ENCODE measurements around the gene G3BP2. TPM values are rescaled to one million over a fixed set of nuclear protein-coding genes. Genes with fewer than 3 reads are reported as not detected.

Gene G3BP2
- total RNA-seq, 2 experiments from 2014 or later, result 148 to 230 TPM

DNA sequence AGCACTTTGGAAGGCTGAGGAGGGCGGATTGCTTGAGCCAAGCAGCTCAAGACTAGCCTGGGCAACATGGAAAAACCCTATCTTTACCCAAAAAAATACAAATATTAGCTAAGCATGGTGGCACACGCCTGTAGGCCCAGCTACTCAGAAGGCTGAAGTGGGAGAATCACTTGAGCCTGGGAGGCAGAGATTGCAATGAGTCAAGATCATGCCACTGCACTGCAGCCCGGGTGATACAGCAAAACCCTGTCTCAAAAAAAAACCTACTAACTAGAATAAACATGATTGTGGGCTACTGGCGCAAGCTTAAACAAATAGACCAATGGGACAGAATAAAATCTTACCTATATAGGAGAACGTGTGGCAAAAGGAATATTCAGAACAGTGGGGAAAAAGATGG lies 50.2 kb downstream of the G3BP2 start:
- no peak for ATAC-seq
- CTCF ChIA-PET, result interaction anchor here (1.2 kb wide), 1 partner anchor 17 kb away, joined by 3 read pairs; no protein-coding TSS in a partner anchor
- H3K27me3 Mint-ChIP-seq, result peaks cover 5% of the 10 kb centered on the region
- no peaks in the 10 kb centered on the region for H3K4me1 Mint-ChIP-seq
- H3K9me3 Mint-ChIP-seq (ENCODE audit: low read depth), result no peaks in the 10 kb centered on the region
- H3K4me3 Mint-ChIP-seq, result no peak overlapping the region
- no peak overlapping the region for H3K27ac Mint-ChIP-seq
- no peaks in the 10 kb centered on the region for H3K36me3 Mint-ChIP-seq
- no peak for DNase-seq

DNA sequence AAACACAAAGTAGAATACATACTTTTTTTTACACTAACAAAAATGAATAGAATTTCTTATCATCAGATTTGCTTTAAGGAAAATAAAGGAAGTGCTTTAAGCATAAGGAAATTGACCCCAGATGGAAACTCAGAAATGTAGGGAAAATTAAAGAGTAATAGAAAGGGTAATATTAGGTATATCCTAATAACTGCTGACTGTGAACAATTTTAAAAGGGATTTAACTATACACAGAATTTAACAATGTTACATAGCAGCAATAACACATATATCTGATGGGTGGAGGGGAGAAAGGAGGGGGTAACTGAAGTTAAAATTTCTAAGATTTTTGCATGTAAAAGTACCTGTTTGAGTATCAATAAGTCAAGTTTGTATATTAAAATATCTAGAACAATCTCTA lies 51.5 kb downstream of the G3BP2 start:
- Mint-ChIP-seq H3K27ac (no peak overlapping the region), H3K9me3 (ENCODE audit: low read depth) (no peaks in the 10 kb centered on the region), H3K4me1 (no peaks in the 10 kb centered on the region), H3K36me3 (peaks cover 1% of the 10 kb centered on the region), H3K4me3 (no peak overlapping the region), H3K27me3 (peaks cover 5% of the 10 kb centered on the region)
- ATAC-seq (no peak), DNase-seq (no peak)
- CTCF ChIA-PET, result no interaction called here

DNA sequence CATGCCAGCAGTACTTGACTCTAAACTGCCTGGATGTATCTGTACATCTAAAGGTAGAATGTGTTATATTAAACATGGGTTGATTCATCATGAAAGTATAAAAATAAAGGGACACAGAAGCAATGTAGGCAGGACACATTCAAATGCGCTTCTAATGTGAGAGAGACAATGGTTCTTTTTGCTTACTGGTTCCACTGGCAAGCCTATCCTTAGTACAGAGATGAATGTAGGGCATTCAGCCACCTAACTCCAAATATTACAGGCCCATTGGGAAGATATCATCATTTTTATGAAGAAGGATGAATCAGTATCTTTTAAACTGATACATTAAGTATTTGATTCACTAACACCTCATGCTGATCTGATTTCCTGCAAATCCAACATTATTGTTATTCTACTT lies 60.9 kb downstream of the G3BP2 start:
- Mint-ChIP-seq H3K4me1 (peaks cover 5% of the 10 kb centered on the region), H3K36me3 (peaks cover 8% of the 10 kb centered on the region), H3K9me3 (ENCODE audit: low read depth) (no peaks in the 10 kb centered on the region), H3K27ac (no peak overlapping the region), H3K4me3 (no peak overlapping the region), H3K27me3 (no peaks in the 10 kb centered on the region)
- DNase-seq (no peak), ATAC-seq (no peak)
- CTCF ChIA-PET, result no interaction called here

DNA sequence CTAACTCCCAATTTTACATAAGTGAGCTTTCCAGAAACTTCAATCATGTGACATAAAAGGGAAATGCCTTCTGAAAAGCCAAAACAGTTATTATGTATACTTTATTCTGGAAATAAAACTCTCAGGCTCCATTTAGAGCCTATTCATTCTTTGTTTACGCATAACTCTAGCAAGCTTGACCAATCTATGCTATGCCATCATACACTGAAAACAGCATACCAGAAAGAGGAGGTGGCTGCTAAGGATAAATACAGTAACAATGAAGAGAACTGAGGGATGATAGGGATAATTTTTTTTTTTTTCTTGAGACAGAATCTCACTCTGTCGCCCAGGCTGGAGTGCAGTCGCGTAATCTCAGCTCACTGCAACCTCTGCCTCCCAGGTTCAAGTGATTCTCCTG lies 67.3 kb downstream of the G3BP2 start:
- ATAC-seq (no peak), DNase-seq (no peak)
- Mint-ChIP-seq H3K36me3 (peaks cover 1% of the 10 kb centered on the region), H3K27me3 (no peaks in the 10 kb centered on the region), H3K9me3 (ENCODE audit: low read depth) (no peaks in the 10 kb centered on the region), H3K4me3 (no peak overlapping the region), H3K4me1 (peaks cover 3% of the 10 kb centered on the region), H3K27ac (no peak overlapping the region)
- CTCF ChIA-PET, result interaction anchor here (1.1 kb wide), 1 partner anchor 17 kb away, joined by 3 read pairs; no protein-coding TSS in a partner anchor

DNA sequence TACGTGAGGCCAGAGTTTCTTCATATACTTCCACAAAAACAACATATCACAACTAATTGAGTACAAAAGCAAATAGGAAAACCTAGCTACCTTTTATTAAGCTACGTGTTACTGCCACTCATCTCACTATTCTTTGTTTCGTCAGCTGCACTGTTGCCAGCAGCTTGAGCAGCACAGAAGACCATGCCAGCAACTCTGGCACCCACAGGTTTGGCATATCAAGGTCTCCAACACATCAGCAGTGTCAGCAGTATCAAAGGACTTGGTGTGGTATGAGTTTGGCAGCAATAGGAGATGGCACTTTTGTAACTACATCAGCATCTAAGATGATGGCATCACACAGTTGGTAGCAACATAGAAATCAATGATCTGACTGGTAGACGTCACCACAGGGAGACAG lies 73.6 kb downstream of the G3BP2 start:
- peaks cover 13% of the 10 kb centered on the region for H3K4me1 Mint-ChIP-seq
- CTCF ChIA-PET, result interaction anchor here (0.6 kb wide), 1 partner anchor 54 kb away, joined by 3 read pairs; no protein-coding TSS in a partner anchor
- H3K4me3 Mint-ChIP-seq, result no peak overlapping the region
- no peaks in the 10 kb centered on the region for H3K27me3 Mint-ChIP-seq
- H3K9me3 Mint-ChIP-seq (ENCODE audit: low read depth), result no peaks in the 10 kb centered on the region
- DNase-seq, result no peak
- ATAC-seq, result no peak
- H3K27ac Mint-ChIP-seq, result no peak overlapping the region
- no peaks in the 10 kb centered on the region for H3K36me3 Mint-ChIP-seq

DNA sequence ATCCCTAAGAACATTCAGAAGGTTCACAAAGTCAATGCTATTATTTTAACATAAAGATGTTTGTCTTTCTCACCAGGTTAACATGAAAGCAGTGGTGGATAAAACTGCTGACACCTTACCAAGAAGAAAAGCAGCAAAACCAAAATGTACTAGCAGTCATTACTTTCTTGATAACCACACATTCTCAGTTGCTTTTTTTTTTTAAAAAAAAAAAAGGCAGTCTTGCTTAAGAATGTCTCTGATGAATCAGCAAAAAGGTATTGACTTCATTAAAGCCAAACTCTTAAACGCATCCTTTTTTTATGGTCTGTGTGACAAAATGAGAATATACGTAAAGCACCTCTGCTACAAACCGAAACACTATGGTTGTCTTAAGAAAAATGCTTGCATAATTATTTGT lies 74.8 kb downstream of the G3BP2 start:
- H3K4me1 Mint-ChIP-seq, result peaks cover 13% of the 10 kb centered on the region
- DNase-seq (no peak), ATAC-seq (peak; percentile 66)
- H3K27ac Mint-ChIP-seq, result peak overlapping the region; percentile 62
- no peaks in the 10 kb centered on the region for H3K36me3 Mint-ChIP-seq
- no peaks in the 10 kb centered on the region for H3K9me3 Mint-ChIP-seq (ENCODE audit: low read depth)
- no peaks in the 10 kb centered on the region for H3K27me3 Mint-ChIP-seq
- CTCF ChIA-PET, result no interaction called here
- H3K4me3 Mint-ChIP-seq, result no peak overlapping the region

DNA sequence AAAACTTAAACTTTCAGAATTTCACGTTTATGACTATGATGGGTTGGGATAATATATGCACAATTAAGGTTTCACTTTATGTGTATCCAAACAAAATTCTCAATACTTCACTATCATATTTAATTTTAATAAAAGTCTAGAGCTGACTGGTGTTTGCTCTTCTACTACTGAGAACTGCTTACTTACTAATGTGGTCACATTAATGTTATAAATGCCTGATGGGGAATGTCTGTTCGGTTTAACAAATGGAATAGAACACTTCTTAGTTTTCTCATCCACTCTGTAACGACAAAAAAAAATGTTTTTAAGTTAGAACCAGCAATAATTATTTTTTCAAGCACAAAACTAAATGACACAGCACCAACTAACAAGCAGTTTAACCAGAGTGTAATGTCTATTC lies 77.2 kb downstream of the G3BP2 start:
- H3K27me3 Mint-ChIP-seq, result no peaks in the 10 kb centered on the region
- CTCF ChIA-PET, result no interaction called here
- H3K4me3 Mint-ChIP-seq, result no peak overlapping the region
- no peak overlapping the region for H3K27ac Mint-ChIP-seq
- DNase-seq (no peak), ATAC-seq (no peak)
- H3K36me3 Mint-ChIP-seq, result no peaks in the 10 kb centered on the region
- peaks cover 13% of the 10 kb centered on the region for H3K4me1 Mint-ChIP-seq
- no peaks in the 10 kb centered on the region for H3K9me3 Mint-ChIP-seq (ENCODE audit: low read depth)

DNA sequence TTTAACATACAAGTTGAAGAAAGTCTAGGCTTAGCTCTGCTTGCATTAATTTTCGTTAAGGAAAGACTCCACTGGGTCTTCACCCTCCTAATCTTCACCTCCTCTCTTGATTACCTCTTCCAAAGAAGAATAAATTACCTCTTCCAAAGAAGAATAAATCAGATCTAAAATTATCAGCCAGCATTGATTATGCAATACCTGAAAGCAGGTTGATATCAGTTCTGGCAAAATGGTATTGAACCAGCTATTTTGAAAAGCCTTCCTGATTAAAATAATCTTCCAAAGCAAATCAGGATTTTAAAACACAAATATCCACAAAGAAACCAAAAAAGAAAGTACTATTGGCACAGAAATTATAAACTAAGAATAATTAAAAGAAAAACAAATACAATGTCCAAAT lies 79.8 kb downstream of the G3BP2 start:
- H3K4me3 Mint-ChIP-seq, result no peak overlapping the region
- H3K36me3 Mint-ChIP-seq, result no peaks in the 10 kb centered on the region
- H3K9me3 Mint-ChIP-seq (ENCODE audit: low read depth), result no peaks in the 10 kb centered on the region
- H3K4me1 Mint-ChIP-seq, result peaks cover 9% of the 10 kb centered on the region
- DNase-seq, result no peak
- no peak overlapping the region for H3K27ac Mint-ChIP-seq
- ATAC-seq, result no peak
- H3K27me3 Mint-ChIP-seq, result no peaks in the 10 kb centered on the region
- CTCF ChIA-PET, result interaction anchor here (1.3 to 1.5 kb wide), 2 partner anchors 18 to 36 kb away, joined by 3 to 4 read pairs; no protein-coding TSS in a partner anchor

Other genes starting within 250 kb of the G3BP2 start
- 10 to 100 TPM; 28.5 to 34.1 TPM for gene RCHY1, start 159.0 kb downstream of the G3BP2 start, total RNA-seq
- 10 to 100 TPM; 16.9 to 20.4 TPM for gene THAP6, start 158.9 kb downstream of the G3BP2 start, total RNA-seq
- gene ODAPH, start 117.3 kb downstream of the G3BP2 start, total RNA-seq, result 1 to 10 TPM in 1 of 2 experiments, under 1 TPM in 1; 0.41 to 3.8 TPM
- 1 to 10 TPM in 1 of 2 experiments, under 1 TPM in 1; 0.16 to 1.5 TPM for gene CDKL2, start 42.9 kb downstream of the G3BP2 start, total RNA-seq
- 10 to 100 TPM; 30.1 to 43.1 TPM for gene USO1, start 51.2 kb upstream of the G3BP2 start, total RNA-seq
- gene PPEF2, start 229.0 kb upstream of the G3BP2 start, total RNA-seq, result under 1 TPM in 1 of 2 experiments, not detected in 1; 0.29 TPM

All from activated CD8-positive, alpha-beta memory T cell treated with anti-CD3 and anti-CD28 coated beads, Interleukin-2, amount 10 ng/mL, durations not matched to agents 7 days and 5 days (primary cell).